IMR-90 (cell line): ENCODE results near the gene MNAT1. TPM values are rescaled to one million over a fixed set of nuclear protein-coding genes. Genes with fewer than 3 reads are reported as not detected.

Experiments used
- ATAC-seq: fragments of 200-7000 bp; cut with Tn5 transposase; 2 replicates; pipeline ENCODE4 v1.9.1; 2020; ENCODE audit warnings: low read depth, mild to moderate bottlenecking, moderate library complexity
- BruUV-seq: library from RNA; stranded (reverse); fragments of 400-500 nt; replicated peaks from 2 replicates; lab custom pipeline; 2021; lab: Mats Ljungman, UMichigan
- CTCF ChIA-PET: fragments of 300-600 bp; formaldehyde crosslinking; extraction: SDS; loops from one replicate; lab custom pipeline; 2021; ENCODE audit warnings: antibody characterized with exemption; lab: Yijun Ruan, JAX
- POLR2A ChIA-PET: fragments of 300-600 bp; sonication (Branson Sonifier 250); formaldehyde crosslinking; loops from one replicate; lab custom pipeline; 2022; ENCODE audit warnings: antibody characterized with exemption; ENCODE audit not compliant: unreplicated experiment; lab: Charles Lee
- DNase-seq: peaks from one replicate; pipeline ENCODE4 v3.0.0; 2013
- H2AFZ ChIP-seq: replicated peaks from 2 replicates; pipeline ENCODE3; 2013; ENCODE audit warnings: low read length, mild to moderate bottlenecking; ENCODE audit not compliant: poor library complexity
- H2AK5ac ChIP-seq: 2 replicates; pipeline ENCODE4 v1.6.1; 2013; ENCODE audit warnings: low read depth, low read length, inconsistent platforms
- H2AK9ac ChIP-seq: replicated peaks from 2 replicates; pipeline ENCODE3; 2013; ENCODE audit warnings: mild to moderate bottlenecking, low read depth, low read length, moderate library complexity; ENCODE audit not compliant: poor library complexity
- H2BK120ac ChIP-seq: 2 replicates; pipeline ENCODE4 v1.6.1; 2013; ENCODE audit warnings: low read depth, low read length, inconsistent platforms
- H2BK15ac ChIP-seq: 3 replicates; pipeline ENCODE4 v1.6.1; 2013; ENCODE audit warnings: low read depth, low read length, inconsistent platforms
- H2BK20ac ChIP-seq: 2 replicates; pipeline ENCODE4 v1.6.1; 2013; ENCODE audit warnings: low read depth, mild to moderate bottlenecking, inconsistent platforms, low read length, moderate library complexity
- H2BK5ac ChIP-seq: 2 replicates; pipeline ENCODE4 v1.6.1; 2013; ENCODE audit warnings: mild to moderate bottlenecking, low read depth, low read length, inconsistent platforms; ENCODE audit not compliant: poor library complexity, severe bottlenecking
- H3K14ac ChIP-seq: replicated peaks from 2 replicates; pipeline ENCODE4 v1.6.1; 2013; ENCODE audit warnings: low read depth, low read length, inconsistent platforms
- H3K18ac ChIP-seq: 2 replicates; pipeline ENCODE4 v1.6.1; 2013; ENCODE audit warnings: low read depth, low read length, control low read depth
- H3K23ac ChIP-seq: 2 replicates; pipeline ENCODE4 v1.6.1; 2013; ENCODE audit warnings: low read depth, low read length, inconsistent platforms
- H3K27ac ChIP-seq: 2 replicates; pipeline ENCODE4 v1.5.1; 2013; ENCODE audit warnings: mild to moderate bottlenecking, control low read depth, low read length; ENCODE audit not compliant: insufficient read depth
- H3K27me3 ChIP-seq: 2 replicates; pipeline ENCODE4 v1.6.1; 2013; ENCODE audit warnings: low read length; ENCODE audit not compliant: control insufficient read depth, insufficient read depth
- H3K36me3 ChIP-seq: 2 replicates; pipeline ENCODE4 v1.6.1; 2013; ENCODE audit warnings: low read length, mixed read lengths; ENCODE audit not compliant: control insufficient read depth, insufficient read depth
- H3K4ac ChIP-seq: 2 replicates; pipeline ENCODE4 v1.6.1; 2013; ENCODE audit warnings: low read depth, low read length, inconsistent platforms
- H3K4me1 ChIP-seq: 2 replicates; pipeline ENCODE4 v1.6.1; 2013; ENCODE audit warnings: low read length, mixed read lengths; ENCODE audit not compliant: control insufficient read depth, insufficient read depth
- H3K4me2 ChIP-seq: 2 replicates; pipeline ENCODE4 v1.6.1; 2013; ENCODE audit warnings: low read depth, mild to moderate bottlenecking, control low read depth, low read length, moderate library complexity
- H3K4me3 ChIP-seq: 2 replicates; pipeline ENCODE4 v1.5.1; 2013; ENCODE audit warnings: low read depth, mild to moderate bottlenecking, control low read depth, low read length, moderate library complexity; ENCODE audit not compliant: insufficient read depth
- H3K56ac ChIP-seq: 2 replicates; pipeline ENCODE4 v1.6.1; 2013; ENCODE audit warnings: low read length, inconsistent platforms; ENCODE audit not compliant: insufficient read depth; ENCODE audit errors: extremely low read depth
- H3K79me1 ChIP-seq, 2 experiments: 2 replicates each; pipeline ENCODE4 v1.6.1; 2013; ENCODE audit warnings: low read length in 2 of 2, inconsistent platforms in 1 of 2, low read depth in 1 of 2
- H3K9ac ChIP-seq: 2 replicates; pipeline ENCODE4 v1.6.1; 2013; ENCODE audit warnings: low read depth, low read length, control low read depth
- H3K9me1 ChIP-seq: 2 replicates; pipeline ENCODE4 v1.6.1; 2013; ENCODE audit warnings: low read length, inconsistent platforms; ENCODE audit not compliant: insufficient read depth
- H3K9me3 ChIP-seq: 2 replicates; pipeline ENCODE4 v1.6.1; 2013; ENCODE audit warnings: low read length; ENCODE audit not compliant: control insufficient read depth, insufficient read depth
- H4K20me1 ChIP-seq: 2 replicates; pipeline ENCODE4 v1.6.1; 2013; ENCODE audit warnings: low read length, inconsistent platforms; ENCODE audit not compliant: insufficient read depth
- H4K5ac ChIP-seq: 2 replicates; pipeline ENCODE4 v1.6.1; 2013; ENCODE audit warnings: mild to moderate bottlenecking, low read depth, low read length, control low read depth
- H4K8ac ChIP-seq, 2 experiments: 2 replicates each; pipeline ENCODE4 v1.6.1; 2013; ENCODE audit warnings: low read depth in 2 of 2, low read length in 2 of 2, control low read depth in 1 of 2, inconsistent platforms in 1 of 2
- H4K91ac ChIP-seq: 2 replicates; pipeline ENCODE4 v1.6.1; 2013; ENCODE audit warnings: low read depth, low read length, inconsistent platforms; ENCODE audit not compliant: insufficient read depth
- CTCF ChIP-seq: conservative IDR thresholded peaks from 2 replicates; pipeline ENCODE4 v1.5.1; 2012; ENCODE audit warnings: mild to moderate bottlenecking, low read depth, low read length, improper control_type of control experiment
- WGBS, 2 experiments: methylation state at CpG; one replicate each; pipeline versions ENCODE4 v1.1.5 to v1.1.7; 2013; ENCODE audit warnings: missing lambda C conversion rate in 2 of 2; ENCODE audit not compliant: insufficient read length in 1 of 2; ENCODE audit errors: extremely low coverage in 2 of 2; 5-methylcytosine and 5-hydroxymethylcytosine counted together
- dilution Hi-C: fragments of 300-500 bp; cut with HindIII; formaldehyde crosslinking; loops from one replicate; pipeline ENCODE4 v1.14.3; 2018; ENCODE audit warnings: low sequenced_read_pairs; ENCODE audit not compliant: unreplicated experiment
- in situ Hi-C: fragments of 300-500 bp; cut with MboI; formaldehyde crosslinking; loops from 3 replicates; pipeline ENCODE4 v1.14.3; 2019; ENCODE audit warnings: low sequenced_read_pairs, inconsistent platforms, mixed read lengths
- intact Hi-C: fragments of 100-400 bp; cut with micrococcal nuclease; formaldehyde crosslinking; loops from 2 replicates; pipeline ENCODE4 v1.10.0; 2022
- polyA plus RNA-seq, 3 experiments: library from polyadenylated mRNA; depleted of rRNA; stranded (reverse); fragments of >200 nt; gene quantifications; 2 replicates each; pipeline ENCODE4 v1.2.3, GENCODE V29; 2012; ENCODE audit warnings: low replicate concordance in 1 of 3
- total RNA-seq: library from RNA; depleted of rRNA; stranded (reverse); fragments of >200 nt; gene quantifications from 2 replicates; pipeline ENCODE4 v1.2.3, GENCODE V29; 2012

The MNAT1 gene
- total and polyA plus RNA-seq, 2 of the 4 experiments (the other 2 are of a cell fraction): 48.2 to 53.0 TPM

GRCh38 chr14:60956632-60957031, 222.1 kb downstream of the MNAT1 start:
- ATAC-seq (no peak), DNase-seq (no peak)
- ChIA-PET CTCF (no interaction called here), POLR2A (no interaction called here)
- H2AFZ ChIP-seq: no peak overlapping the region
- H3K36me3 ChIP-seq: no peaks in the 10 kb centered on the region
- intact Hi-C loops: no loop called here
- no peak overlapping the region for H3K14ac ChIP-seq
- no peak overlapping the region for H3K18ac ChIP-seq
- no peak overlapping the region for H3K27ac ChIP-seq
- no CpG with 5 or more reads among the region's 1 CpG for WGBS, 2 experiments
- no peaks in the 10 kb centered on the region for H4K20me1 ChIP-seq
- H3K9me1 ChIP-seq: no peaks in the 10 kb centered on the region
- no peak overlapping the region for H2AK9ac ChIP-seq
- H3K23ac ChIP-seq: no peak overlapping the region
- peaks cover 20% of the 10 kb centered on the region for H3K9me3 ChIP-seq
- peaks cover 13 to 26% of the 10 kb centered on the region in 2 experiments for H3K79me1 ChIP-seq
- H2BK15ac ChIP-seq: no peak overlapping the region
- H3K4me1 ChIP-seq: no peaks in the 10 kb centered on the region; the same call in 1 of the 2 replicates
- no peak for TF ChIP-seq CTCF
- in situ Hi-C loops: no loop called here
- no peak overlapping the region for H3K4me3 ChIP-seq
- no TSS peak for BruUV-seq
- no peak overlapping the region for H2BK5ac ChIP-seq
- H2BK120ac ChIP-seq: no peak overlapping the region
- no peak overlapping the region for H4K91ac ChIP-seq
- dilution Hi-C loops: no loop called here
- no peak overlapping the region for H3K4me2 ChIP-seq
- H4K8ac ChIP-seq: no peak overlapping the region
- no peaks in the 10 kb centered on the region for H3K27me3 ChIP-seq
- H3K9ac ChIP-seq: no peak overlapping the region
- H2AK5ac ChIP-seq: no peak overlapping the region
- no peak overlapping the region for H3K56ac ChIP-seq
- no peak overlapping the region for H2BK20ac ChIP-seq
- no peak overlapping the region for H3K4ac ChIP-seq
- no peak overlapping the region for H4K5ac ChIP-seq
